DOHH2 (cell line): Measurements from ENCODE around the gene ELANE.
"Not testable (repeated sequence)": the region's sequence is repeated elsewhere in the genome, so short reads cannot be mapped to it uniquely, and the experiment has no call there.

ENCODE experiments used
- EZH2phosphoT487 ChIP-seq: fragments of 200-600 bp; sonication (generic); IDR thresholded peaks from 2 replicates; pipeline ENCODE4 v1.6.1; 2017; ENCODE audit warnings: borderline replicate concordance, mild to moderate bottlenecking, antibody characterized with exemption, low read length, moderate library complexity, mixed read lengths
- TF ChIP-seq, protein P1 (sequence below): fragments of 200-600 bp; sonication (generic); IDR thresholded peaks from one replicate; pipeline ENCODE4 v1.5.1; 2014; ENCODE audit warnings: antibody characterized with exemption, mild to moderate bottlenecking, low read depth, low read length; ENCODE audit not compliant: poor library complexity, severe bottlenecking

- TF ChIP-seq, protein P1, sequence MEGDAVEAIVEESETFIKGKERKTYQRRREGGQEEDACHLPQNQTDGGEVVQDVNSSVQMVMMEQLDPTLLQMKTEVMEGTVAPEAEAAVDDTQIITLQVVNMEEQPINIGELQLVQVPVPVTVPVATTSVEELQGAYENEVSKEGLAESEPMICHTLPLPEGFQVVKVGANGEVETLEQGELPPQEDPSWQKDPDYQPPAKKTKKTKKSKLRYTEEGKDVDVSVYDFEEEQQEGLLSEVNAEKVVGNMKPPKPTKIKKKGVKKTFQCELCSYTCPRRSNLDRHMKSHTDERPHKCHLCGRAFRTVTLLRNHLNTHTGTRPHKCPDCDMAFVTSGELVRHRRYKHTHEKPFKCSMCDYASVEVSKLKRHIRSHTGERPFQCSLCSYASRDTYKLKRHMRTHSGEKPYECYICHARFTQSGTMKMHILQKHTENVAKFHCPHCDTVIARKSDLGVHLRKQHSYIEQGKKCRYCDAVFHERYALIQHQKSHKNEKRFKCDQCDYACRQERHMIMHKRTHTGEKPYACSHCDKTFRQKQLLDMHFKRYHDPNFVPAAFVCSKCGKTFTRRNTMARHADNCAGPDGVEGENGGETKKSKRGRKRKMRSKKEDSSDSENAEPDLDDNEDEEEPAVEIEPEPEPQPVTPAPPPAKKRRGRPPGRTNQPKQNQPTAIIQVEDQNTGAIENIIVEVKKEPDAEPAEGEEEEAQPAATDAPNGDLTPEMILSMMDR = not testable (repeated sequence)
- not testable (repeated sequence) for TF ChIP-seq EZH2phosphoT487
Measured at GRCh38 chr19:853614-854220, 1.6 kb downstream of the ELANE start.
